Measurements from ENCODE around the gene DEPDC5.

Gene DEPDC5

GRCh38 chr22:31956360-31956759 is 202.5 kb downstream of the DEPDC5 start:
- TF ChIP-seq CTCF (IDR thresholded peaks at IDR 0.05; ENCODE audit: insufficient read depth, low read length, missing control alignments), result no peak
- ChIA-PET CTCF (interaction anchor here (1.3 to 8.6 kb wide), 2 partner anchors 15 to 291 kb away, joined by 3 to 89 read pairs; no protein-coding TSS in a partner anchor), POLR2A (no interaction called here)
- no peak overlapping the region for H3K4me3 ChIP-seq (ENCODE audit: low read depth, low read length)
- DNase-seq (ENCODE audit: low read depth, low spot score), result no peak
